ENCODE measurements around the gene DCAF7.
A peak's percentile ranks its signal among the peaks of the same experiment; 100 is the strongest.

DCAF7 gene

GRCh38 chr17:63595132-63595531, 44.9 kb downstream of the DCAF7 start:
- DNase-seq, result no peak

DNA sequence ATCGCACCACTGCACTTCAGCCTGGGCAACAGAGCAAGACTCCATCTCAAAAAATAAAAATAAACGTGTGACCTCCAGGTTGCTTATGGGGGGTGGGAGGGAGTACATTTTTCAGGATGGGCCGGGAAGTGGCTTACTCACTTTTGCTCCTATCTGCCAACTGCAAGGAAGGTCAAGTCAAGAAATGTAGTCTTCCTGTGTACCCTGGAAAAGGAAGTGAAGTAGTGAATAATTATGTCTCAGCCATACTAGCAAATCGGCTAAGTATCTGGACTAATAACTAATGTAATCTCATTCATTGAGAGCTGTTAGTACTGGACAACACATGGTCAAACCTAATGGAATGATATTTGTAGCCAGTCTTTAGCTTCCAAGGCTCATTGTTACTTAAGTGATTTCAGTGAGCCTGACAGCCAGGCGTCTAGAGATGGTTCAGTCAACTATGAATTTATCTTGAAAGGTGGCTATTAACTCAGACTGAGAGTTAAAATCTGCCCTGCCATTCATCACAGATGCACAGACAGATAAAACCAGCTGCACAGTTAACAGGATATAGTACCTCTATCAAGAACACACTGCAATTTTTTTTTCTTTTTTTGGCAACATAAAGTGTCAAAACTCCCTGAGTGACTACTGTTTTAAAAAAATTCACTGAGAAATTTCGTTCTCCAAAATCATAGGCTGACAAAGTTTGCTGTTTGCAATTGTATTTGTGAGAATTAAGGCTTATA, 46.7 kb downstream of the DCAF7 start:
- DNase-seq, result no peak

- no peak for DNase-seq
Measured at GRCh38 chr17:63598281-63598680, 48.0 kb downstream of the DCAF7 start.

- DNase-seq, result peak in 1 of 2 experiments; percentile 36
Measured at GRCh38 chr17:63600569-63601438, 50.5 kb downstream of the DCAF7 start, which contains the start of gene TACO1. TSS of gene TACO1 (plus strand) at chr17:63600895. CDS start at chr17:63601084, 189 bp downstream.

DNA sequence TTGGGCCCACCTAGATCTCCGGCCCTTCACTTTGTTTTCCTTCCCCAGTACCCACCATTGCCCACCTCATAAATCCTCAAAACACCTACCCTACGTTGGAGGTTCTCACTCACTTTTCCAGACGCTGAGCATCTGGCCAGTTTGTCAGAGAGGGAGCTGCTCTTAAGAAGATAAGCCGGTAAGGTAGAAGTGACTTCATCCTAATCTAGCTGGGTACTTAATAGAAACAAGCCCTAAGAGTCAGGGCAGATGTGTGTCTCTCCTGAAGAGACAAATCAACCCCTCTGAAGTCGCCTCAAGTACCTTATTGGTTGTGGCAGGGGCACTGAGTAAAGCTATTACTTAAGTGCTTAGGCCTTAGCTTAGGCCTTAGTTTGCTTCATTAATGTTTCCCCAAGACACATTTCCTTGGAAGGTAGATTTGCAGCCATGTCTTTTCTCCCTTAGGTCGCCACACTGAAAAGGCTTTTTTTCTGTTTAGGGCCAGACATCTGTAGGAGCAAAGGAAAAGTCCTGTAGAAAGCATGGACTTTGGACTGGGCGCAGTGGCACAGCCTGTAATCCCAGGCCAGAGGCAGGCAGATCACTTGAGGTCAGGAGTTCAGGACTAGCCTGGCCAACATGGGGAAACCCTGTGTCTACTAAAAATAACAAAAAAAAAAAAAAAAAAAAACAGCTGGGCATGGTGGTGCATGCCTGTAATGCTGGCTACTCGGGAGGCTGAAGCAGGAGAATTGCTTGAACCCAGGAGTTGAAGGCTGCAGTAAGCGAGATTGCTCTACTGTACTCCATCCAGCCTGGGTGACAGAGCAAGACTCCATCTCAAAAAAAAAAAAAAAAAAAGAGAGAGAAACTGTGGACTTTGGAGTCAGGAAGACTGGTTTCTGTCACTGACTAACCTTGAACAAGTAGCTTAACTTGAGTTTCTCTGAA, 51.4 kb downstream of the DCAF7 start:
- DNase-seq, result no peak

- no peak for DNase-seq
Measured at GRCh38 chr17:63609816-63610573, 59.7 kb downstream of the DCAF7 start.

- DNase-seq, result no peak
Measured at GRCh38 chr17:63610854-63611253, 60.6 kb downstream of the DCAF7 start.

- no peak for DNase-seq
Measured at GRCh38 chr17:63611354-63611753, 61.1 kb downstream of the DCAF7 start.

- no peak for DNase-seq
Measured at GRCh38 chr17:63613663-63614062, 63.4 kb downstream of the DCAF7 start.

- DNase-seq, result no peak
Measured at GRCh38 chr17:63621229-63621683, 71.0 kb downstream of the DCAF7 start.

- DNase-seq, result peak; percentile 99 to 100
Measured at GRCh38 chr17:63621684-63622573, 71.7 kb downstream of the DCAF7 start, which contains the start of gene MAP3K3. TSS of gene MAP3K3 (plus strand) at chr17:63622417. CDS start at chr17:63622760, 343 bp downstream.

- no peak for DNase-seq
Measured at GRCh38 chr17:63622574-63623390, 72.5 kb downstream of the DCAF7 start.

DNA sequence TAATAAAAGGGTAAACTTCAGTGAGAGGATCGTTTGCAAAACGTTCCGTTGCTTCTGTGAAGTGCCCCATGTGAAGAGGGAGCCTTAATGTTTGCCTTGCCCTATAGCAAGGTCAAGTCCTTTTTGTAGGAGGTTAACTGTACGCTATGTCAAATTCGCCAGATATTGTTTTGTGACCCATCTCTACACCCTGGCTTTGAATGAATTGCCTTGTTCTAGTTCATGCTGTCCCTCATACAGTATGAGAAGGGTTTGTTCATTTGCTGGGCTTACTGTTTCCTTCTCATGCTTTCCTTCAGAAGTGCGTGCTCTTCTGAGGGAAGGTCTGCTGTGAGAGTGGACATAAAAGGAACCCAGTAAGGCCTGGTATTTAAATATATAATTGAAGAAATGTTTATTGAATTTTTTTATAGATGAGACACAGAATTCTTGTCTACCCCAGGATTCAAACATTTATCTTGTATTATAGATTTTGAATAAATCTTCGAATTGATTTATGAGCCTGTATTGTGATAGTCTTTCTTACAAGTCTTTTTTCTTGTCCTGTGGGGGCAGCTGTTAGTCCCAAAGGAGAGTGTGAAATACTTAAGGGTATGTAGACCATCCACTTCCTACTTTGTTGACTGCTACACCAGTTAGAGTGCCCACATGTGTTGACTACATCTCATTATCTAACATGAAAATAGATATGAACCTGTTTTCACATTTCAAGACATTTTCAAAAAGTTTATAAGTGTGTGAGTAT, 73.7 kb downstream of the DCAF7 start:
- DNase-seq, result no peak

GRCh38 chr17:63624531-63624880, 74.2 kb downstream of the DCAF7 start:
- no peak for DNase-seq

GRCh38 chr17:63626551-63627180, 76.4 kb downstream of the DCAF7 start:
- DNase-seq, result no peak

GRCh38 chr17:63629627-63630026, 79.3 kb downstream of the DCAF7 start:
- DNase-seq, result no peak

- DNase-seq, result no peak
Measured at GRCh38 chr17:63631062-63631461, 80.8 kb downstream of the DCAF7 start.

- no peak for DNase-seq
Measured at GRCh38 chr17:63631626-63632025, 81.3 kb downstream of the DCAF7 start.

GRCh38 chr17:63633742-63634141, 83.5 kb downstream of the DCAF7 start:
- DNase-seq, result no peak
